ENCODE data around the gene FOXR1.

The FOXR1 gene

DNA sequence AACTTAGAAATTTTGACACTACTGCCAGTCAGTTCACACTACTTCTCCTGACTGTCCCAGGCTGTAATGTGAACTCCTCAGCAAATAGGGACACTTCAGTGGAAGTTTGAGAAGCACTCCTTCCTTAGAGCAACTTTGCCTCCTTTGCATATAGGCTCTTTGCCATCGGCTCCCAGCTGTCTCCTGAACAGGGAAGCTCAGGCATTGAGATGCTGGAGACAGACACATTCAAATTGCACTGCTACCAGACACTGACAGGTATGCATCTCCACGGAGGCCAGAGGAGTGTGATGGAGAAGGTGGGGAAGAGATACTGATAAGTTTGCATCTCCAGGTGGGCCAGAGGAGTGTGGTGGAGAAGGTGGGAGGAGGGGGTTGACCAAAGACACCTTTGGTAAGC lies 48.4 kb downstream of the FOXR1 start:
- no peak for DNase-seq
- in situ Hi-C loops (cut with HindIII; ENCODE audit: low pct_ligation_motif_present, low pct_unique_long_range_greater_than_20kb, low sequenced_read_pairs): no loop called here

DNA sequence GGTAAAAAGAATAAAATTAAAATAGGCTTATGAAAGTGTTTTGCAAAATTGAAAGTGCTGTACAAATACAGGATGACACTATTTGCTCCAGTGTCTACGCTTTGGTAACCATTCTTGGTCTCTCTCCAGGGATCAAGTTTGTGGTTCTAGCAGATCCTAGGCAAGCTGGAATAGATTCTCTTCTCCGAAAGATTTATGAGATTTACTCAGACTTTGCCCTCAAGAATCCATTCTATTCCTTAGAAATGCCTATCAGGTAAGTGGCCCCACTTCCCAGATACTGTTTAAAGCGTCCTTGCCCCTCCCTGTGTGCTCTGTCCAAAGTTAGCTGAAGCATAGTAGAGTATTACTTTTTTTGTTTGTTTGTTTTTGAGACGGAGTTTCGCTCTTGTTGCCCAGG lies 50.1 kb downstream of the FOXR1 start:
- no peak for DNase-seq
- in situ Hi-C loops (cut with HindIII; ENCODE audit: low pct_ligation_motif_present, low pct_unique_long_range_greater_than_20kb, low sequenced_read_pairs): no loop called here

DNA sequence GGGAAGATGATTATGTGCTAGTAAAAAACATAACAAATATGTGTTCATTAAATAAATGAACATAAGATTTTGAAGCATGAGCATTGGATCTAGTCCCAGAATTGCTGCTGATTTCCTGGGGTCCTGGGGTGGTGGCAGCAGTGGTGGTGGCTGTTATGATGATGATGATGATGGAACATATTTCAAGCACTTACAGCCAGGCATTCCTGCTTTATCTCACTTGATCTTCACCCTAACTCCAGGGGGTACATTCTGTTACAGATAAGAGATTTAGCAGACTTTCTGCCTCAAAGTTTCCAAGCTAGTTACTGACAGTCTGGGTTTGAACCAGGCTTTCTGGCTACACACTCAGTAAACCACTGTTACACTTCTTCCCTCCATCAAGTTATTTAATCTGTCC lies 52.2 kb downstream of the FOXR1 start:
- in situ Hi-C loops (cut with HindIII; ENCODE audit: low pct_ligation_motif_present, low pct_unique_long_range_greater_than_20kb, low sequenced_read_pairs): no loop called here
- DNase-seq: no peak

DNA sequence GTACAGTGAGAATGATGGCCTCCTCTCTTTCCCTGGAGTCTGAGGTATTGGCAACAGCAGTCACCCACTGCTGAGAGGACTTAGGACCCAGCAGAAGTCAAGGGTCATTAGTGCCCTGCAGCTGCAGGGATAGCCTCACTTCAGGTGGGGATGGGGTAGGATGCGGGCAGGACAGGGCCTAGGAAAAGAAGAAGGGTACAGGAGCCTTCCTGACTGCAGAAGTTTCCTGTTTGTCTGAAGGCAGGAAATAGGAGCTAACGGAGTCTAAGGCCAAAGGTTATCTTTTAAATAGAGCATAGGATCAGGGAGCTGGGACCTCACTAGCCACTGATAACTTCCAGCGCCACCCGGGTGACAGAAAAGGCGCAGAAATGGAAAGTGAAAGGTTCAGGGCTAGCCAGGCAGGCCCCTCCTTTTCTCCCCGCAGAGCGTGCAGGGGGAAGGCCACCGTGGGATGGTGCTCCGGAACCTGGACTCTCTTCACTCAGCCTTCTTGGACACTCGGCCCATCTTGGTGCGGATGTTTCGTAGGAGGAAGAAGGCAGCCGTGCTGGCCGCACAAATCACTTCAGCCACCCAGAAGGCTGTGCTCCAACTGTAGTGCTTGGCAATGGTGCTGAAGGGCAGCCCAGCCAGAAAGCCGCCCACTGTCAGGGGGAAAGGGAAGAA lies 53.0 kb downstream of the FOXR1 start:
- in situ Hi-C loops (cut with HindIII; ENCODE audit: low pct_ligation_motif_present, low pct_unique_long_range_greater_than_20kb, low sequenced_read_pairs): no loop called here

DNA sequence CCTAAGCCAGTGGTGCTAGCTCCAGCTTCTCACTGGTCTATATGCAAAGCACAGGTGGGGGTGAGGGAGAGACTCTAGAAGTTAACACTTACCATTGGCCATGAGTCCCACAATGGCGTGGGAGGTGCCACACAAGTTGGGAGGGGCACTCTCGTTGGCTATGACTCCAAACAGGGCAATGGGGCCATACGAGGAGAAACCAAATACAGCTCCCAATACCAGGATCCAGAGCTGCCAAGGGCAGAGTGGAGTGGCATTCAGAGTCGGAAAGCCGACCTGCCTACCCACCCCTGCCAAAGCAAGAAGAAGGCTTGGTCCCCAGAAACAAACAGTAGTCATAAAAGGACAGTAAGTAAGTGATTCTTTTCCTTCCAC lies 53.5 kb downstream of the FOXR1 start:
- no peak for DNase-seq
- in situ Hi-C loops (cut with HindIII; ENCODE audit: low pct_ligation_motif_present, low pct_unique_long_range_greater_than_20kb, low sequenced_read_pairs): no loop called here

More for the DNA sequence above, 53.0 kb downstream of the FOXR1 start:
- DNase-seq: no peak

DNA sequence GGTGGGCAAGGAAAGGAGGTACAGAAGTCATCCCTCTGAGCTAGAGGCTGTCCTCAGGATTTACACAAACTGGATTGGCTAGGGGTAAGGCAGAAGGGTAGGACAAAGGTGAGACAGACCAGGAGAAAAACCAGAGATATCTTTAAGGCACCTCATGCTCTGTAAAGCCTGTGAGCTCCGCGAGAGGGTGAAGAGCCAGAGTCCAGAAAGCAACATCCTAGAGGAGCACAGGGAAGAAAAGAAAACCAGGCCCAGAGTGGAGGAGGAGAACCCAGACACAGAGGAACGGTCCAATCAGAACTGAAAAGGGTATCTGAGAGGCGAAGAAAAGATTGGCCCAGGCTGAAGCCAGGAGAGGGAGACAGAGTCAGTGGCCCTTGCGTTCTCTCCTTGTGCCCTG lies 54.0 kb downstream of the FOXR1 start:
- DNase-seq: no peak

DNA sequence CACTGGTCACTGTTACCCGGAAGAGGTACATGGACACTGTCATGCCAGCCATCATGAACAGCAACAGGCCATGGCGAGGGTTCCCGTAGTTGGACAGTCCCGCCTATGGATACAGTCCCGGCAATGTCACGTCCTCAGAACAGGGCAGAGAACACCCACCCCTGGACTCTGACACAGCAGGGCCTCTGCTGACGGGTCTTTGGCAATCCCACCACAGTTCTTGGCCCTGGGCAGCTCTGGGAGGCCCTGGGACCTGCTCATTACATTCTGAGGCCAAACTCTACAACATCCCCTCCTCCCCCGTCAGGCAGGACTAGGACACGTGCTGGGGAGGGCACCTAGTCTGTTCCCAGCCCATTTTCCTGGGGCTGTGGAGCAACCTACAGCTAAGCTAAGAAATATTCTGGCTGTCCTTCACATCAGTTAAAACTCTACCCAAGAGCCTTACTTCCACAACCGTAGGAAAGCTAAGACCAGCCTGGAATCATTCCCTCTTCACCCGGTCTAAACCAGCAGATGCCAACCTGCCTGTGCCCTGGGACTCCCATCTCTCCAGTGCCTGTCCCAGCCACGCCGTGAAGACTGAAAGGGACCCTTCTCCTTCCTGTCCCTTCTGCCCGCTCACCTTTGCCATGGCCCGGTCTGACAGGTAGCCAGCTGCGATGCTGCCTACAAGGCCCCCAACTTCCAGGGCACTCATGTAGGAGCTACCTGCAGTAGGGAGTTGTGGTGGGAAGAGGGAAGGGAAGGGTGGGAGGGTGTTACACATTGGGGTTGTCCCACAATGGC lies 54.6 kb downstream of the FOXR1 start:
- no peak for DNase-seq
- in situ Hi-C loops (cut with HindIII; ENCODE audit: low pct_ligation_motif_present, low pct_unique_long_range_greater_than_20kb, low sequenced_read_pairs): no loop called here

More for the DNA sequence above, 54.0 kb downstream of the FOXR1 start:
- in situ Hi-C loops (cut with HindIII; ENCODE audit: low pct_ligation_motif_present, low pct_unique_long_range_greater_than_20kb, low sequenced_read_pairs): no loop called here

DNA sequence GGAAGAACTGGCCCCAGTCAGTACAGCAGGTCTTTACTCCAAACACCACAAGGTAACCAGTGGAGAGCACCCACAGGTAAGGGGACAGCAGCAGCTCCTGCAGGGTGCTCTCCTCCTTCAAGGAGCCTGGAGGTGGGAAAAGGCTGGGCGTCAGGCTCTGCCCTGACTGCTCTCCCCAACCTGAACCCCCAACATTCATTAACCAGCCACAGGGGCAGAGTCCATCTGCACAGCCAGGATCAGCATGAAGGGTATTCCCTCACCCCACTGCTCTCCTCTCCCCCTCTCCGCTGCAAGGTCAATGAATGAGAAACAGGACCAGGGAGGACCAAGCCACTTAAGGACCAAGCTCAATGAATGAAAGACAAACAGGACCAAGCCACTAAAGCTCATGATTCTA lies 55.4 kb downstream of the FOXR1 start:
- in situ Hi-C loops (cut with HindIII; ENCODE audit: low pct_ligation_motif_present, low pct_unique_long_range_greater_than_20kb, low sequenced_read_pairs): no loop called here
- DNase-seq: no peak

DNA sequence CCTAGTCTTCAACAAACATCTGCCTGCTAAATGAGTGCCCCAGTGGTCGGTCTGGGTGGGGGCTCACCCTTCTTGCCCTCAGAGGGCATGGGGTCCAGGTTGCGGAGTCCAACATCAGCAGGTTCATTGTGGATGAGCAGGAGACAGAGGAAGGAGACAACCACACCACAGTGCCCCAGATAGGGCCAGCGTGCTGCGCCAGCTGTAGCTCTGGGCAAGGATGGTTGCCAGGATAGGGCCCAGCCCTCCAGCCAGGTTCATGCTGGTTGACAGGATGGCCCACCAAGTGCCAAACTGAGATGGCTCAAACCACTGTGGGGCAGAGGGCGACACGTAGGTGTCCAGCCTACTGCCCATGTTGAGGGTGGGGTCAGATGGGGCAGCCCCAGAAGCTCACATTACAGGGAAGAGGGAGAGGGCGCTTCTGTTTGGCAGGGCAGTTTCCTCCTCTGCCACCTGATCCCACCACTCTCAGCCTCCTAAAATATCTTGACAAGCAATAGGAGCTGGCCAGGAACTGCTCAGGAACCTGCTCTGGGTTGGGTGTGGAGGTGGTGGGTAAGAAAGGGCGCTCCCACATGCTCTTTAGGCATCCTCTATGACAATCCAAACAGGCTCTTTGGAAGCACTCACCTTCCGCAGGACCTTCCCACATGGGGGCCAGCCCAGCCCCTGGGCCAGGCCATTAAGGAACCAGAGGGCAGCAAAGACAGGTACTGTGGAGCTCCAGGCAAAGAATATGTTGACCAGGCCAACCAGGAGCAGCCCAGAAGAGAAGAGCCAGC lies 56.2 kb downstream of the FOXR1 start:
- no peak for DNase-seq
- in situ Hi-C loops (cut with HindIII; ENCODE audit: low pct_ligation_motif_present, low pct_unique_long_range_greater_than_20kb, low sequenced_read_pairs): no loop called here

DNA sequence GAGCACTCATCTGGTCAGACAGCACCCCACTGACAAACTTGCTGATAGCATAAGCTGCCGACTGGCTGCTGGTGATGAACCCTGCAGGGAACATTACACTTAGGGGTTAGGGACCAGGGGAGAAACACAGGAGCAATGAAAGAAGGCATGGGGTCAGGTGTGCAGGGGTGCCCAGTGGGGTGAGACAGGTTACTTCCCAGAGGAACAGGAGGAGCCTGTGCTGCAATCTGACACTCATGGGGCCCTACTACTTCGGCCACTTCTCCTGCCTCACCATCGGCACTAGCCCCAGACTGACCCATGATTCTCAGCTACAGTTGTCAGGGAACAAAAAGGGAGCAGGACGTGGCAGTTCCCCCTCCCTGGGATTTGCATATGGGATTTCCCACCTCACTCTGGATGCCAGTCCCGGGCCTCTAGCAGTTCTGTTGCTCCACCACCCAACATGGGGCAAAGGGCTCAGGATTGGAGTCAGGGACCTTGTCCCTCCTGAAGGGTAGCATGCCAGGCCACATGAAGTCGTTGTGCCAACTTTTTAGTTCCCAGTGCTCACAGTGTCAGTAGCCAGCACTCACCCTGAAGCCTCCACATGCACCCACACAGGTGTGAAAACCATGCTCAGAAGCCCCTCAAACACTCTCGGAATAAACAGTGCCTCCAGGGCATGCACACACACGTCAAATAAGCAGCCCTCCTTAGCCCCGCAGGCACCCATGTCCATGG lies 56.9 kb downstream of the FOXR1 start:
- no peak for DNase-seq
- in situ Hi-C loops (cut with HindIII; ENCODE audit: low pct_ligation_motif_present, low pct_unique_long_range_greater_than_20kb, low sequenced_read_pairs): no loop called here

DNA sequence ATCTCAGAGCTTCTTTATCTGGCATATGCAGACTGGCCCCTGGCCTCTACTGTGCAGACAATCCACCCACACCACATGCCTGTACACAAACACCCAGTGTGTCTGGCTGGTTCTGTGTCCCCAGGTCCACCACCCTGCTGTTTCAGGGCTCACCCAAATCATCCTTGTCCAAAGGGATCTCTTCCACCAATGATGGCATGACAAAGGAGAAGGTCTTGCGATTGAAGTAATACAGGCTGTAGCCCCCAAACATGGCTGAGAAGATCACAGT lies 57.4 kb downstream of the FOXR1 start:
- in situ Hi-C loops (cut with HindIII; ENCODE audit: low pct_ligation_motif_present, low pct_unique_long_range_greater_than_20kb, low sequenced_read_pairs): no loop called here
- no peak for DNase-seq

DNA sequence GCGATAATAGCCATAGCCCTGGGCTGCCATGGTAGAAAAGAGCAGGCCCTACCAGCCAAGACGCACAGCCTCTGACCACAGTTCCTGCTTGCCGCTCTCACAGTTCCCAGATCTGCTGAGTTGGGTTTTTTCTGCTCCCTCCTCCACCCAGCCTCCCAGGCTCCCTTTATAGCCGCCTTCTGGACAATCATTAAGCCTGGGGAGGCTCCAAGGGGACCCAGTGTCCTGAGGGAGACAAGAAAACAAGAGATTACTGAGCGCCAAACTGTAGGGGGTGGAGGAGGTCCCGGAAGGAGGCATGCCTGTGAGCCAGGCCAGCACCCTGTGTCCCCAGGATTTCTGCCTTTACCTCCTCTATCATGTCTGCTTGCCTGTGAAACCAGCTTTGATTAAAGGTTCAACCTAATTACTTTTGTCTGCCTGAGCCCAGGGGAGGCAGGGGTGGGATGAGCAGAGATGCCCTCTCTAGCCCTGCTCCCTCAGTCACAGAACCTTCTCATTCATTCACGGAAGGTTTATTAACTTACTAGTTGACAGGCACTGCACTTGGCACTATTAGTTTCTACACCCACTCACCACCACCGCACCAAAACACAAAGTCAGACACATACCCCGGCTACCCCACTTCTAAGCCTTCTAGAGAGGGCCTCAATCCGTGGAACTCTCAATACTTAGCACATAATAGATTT lies 57.9 kb downstream of the FOXR1 start:
- in situ Hi-C loops (cut with HindIII; ENCODE audit: low pct_ligation_motif_present, low pct_unique_long_range_greater_than_20kb, low sequenced_read_pairs): no loop called here
- peak; percentile 81 for DNase-seq

DNA sequence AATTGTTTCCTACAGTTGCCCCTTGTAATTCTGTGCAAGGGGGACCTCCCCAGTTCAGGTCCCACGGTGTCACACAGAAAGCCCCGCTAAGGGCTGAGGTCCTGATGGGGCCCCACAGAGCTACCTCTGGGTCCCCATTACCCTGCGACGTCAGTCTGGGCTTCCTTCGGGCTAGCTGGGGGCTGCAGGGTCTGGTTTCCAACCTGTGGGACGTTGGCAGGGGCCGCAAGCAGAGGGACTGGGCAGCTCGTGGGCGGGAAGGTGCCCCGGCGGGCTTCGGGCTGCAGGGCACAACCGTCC lies 58.4 kb downstream of the FOXR1 start:
- in situ Hi-C loops (cut with HindIII; ENCODE audit: low pct_ligation_motif_present, low pct_unique_long_range_greater_than_20kb, low sequenced_read_pairs): no loop called here
- no peak for DNase-seq

DNA sequence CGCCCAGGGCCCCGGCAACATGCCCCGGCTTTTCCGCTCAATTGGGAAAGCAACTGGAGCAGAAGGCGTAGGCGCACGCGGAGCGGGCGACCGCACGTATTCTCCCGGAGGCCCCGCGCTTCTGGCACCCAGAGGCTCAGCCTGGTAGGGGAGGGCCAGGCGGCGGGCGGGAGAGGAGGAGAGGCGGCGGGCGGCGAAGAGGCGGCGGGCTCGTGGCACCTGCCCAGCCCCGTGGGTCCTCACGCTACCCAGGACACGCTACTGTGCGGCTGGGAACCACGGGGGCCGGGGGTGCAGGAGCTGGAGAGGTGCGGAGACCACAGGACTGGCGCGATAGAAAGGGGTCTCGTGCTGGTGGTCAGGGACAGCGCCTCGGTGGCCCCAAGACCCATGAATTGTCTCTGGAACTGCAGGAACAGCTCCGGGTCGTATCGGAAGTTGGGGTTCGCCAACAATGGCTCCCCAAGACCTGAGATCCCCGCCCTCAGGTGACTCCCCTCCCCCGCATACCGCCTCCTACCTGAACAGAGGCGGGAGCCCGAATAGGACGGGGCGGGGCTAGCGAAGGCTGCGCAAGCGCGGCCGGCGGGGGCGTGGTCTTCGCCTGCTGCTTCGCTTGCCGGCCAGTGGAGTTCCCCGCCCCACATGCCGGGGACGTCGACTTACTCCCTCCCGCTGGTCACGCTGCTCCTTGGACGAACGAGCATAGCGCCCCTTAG lies 58.9 kb downstream of the FOXR1 start, which contains the start of gene SLC37A4:
SLC37A4 (minus strand) TSS at position 549 of the 719 bp plus-strand sequence.
- DNase-seq: peak; percentile 97
- in situ Hi-C loops (cut with HindIII; ENCODE audit: low pct_ligation_motif_present, low pct_unique_long_range_greater_than_20kb, low sequenced_read_pairs): no loop called here

Data from ACHN (cell line).